HepG2 (cell line): ENCODE measurements around the gene CES5A. TPM values are rescaled to one million over a fixed set of nuclear protein-coding genes. Genes with fewer than 3 reads are reported as not detected.
A peak's percentile ranks its signal among the peaks of the same experiment; 100 is the strongest.

ENCODE experiments used
- ATAC-seq: fragments of 200-7000 bp; cut with Tn5 transposase; 3 replicates; pipeline ENCODE4 v1.9.1; 2020; ENCODE audit warnings: mild to moderate bottlenecking, moderate library complexity
- BruUV-seq: library from RNA; stranded (reverse); fragments of 400-500 nt; replicated peaks from 2 replicates; lab custom pipeline; 2021; lab: Mats Ljungman, UMichigan
- CTCF ChIA-PET: fragments of 300-600 bp; formaldehyde crosslinking; extraction: SDS; loops from one replicate; lab custom pipeline; 2021; ENCODE audit warnings: low total read pairs, inconsistent platforms, low intra/inter-chr PET ratio; lab: Yijun Ruan, JAX
- POLR2A ChIA-PET: fragments of 350-600 bp; sonication (Branson Sonifier 250); formaldehyde crosslinking; loops from one replicate; lab custom pipeline; 2020; ENCODE audit warnings: antibody characterized with exemption, inconsistent platforms; lab: Yijun Ruan, JAX
- DNase-seq: peaks from one replicate; pipeline ENCODE4 v3.0.0-alpha.2; 2015; ENCODE audit warnings: low spot score
- FAIRE-seq: peaks from 3 replicates; lab custom pipeline; 2011; peaks lifted over from hg19 to GRCh38; lab: Jason Lieb, UNC
- H2AFZ ChIP-seq: one replicate; pipeline ENCODE4 v1.6.1; 2011; ENCODE audit warnings: low read length, inconsistent platforms
- H3K27ac ChIP-seq: fragments of 300-600 bp; 3 replicates; pipeline ENCODE4 v1.8.0; 2011; ENCODE audit warnings: mixed run types, mild to moderate bottlenecking, mixed read lengths, low read length, inconsistent platforms; ENCODE audit not compliant: insufficient read depth; ENCODE audit errors: extremely low read length
- H3K27me3 ChIP-seq, 2 experiments: fragments of 200-600 bp in 1 of 2; 2 replicates in 1 of 2; 3 replicates in 1 of 2; pipeline versions ENCODE4 v1.6.0 to v1.8.0; 2011; ENCODE audit warnings: low read length in 2 of 2, mild to moderate bottlenecking in 2 of 2, moderate library complexity in 2 of 2, inconsistent platforms in 1 of 2; ENCODE audit not compliant: insufficient read depth in 2 of 2, control insufficient read depth in 1 of 2
- H3K36me3 ChIP-seq, 2 experiments: fragments of 200-600 bp in 1 of 2; replicated peaks in 1 of 2; 2 replicates in 1 of 2; 3 replicates in 1 of 2; pipeline versions ENCODE4 v1.5.1 to v1.8.0; 2011; ENCODE audit warnings: low read length in 2 of 2, inconsistent platforms in 1 of 2; ENCODE audit not compliant: insufficient read depth in 2 of 2, control insufficient read depth in 1 of 2
- H3K4me1 ChIP-seq: 2 replicates; pipeline ENCODE4 v1.5.1; 2012; ENCODE audit warnings: low read length, inconsistent platforms; ENCODE audit not compliant: insufficient read depth
- H3K4me2 ChIP-seq: 2 replicates; pipeline ENCODE4 v1.6.0; 2011; ENCODE audit warnings: low read depth, low read length, inconsistent platforms
- H3K4me3 ChIP-seq, 3 experiments: fragments of 200-600 bp in 1 of 3; sonication (generic), shearing (Covaris generic) in 1 of 3; replicated peaks in 1 of 3; 2 replicates each; pipeline ENCODE4 v1.5.1; 2011 to 2016; ENCODE audit warnings: low read length in 3 of 3, inconsistent platforms in 2 of 3, low read depth in 2 of 3, mild to moderate bottlenecking in 2 of 3, control low read depth in 1 of 3, mixed read lengths in 1 of 3; ENCODE audit not compliant: insufficient read depth in 1 of 3
- H3K79me2 ChIP-seq: one replicate; pipeline ENCODE4 v1.6.1; 2011; ENCODE audit warnings: low read length, inconsistent platforms; ENCODE audit not compliant: insufficient read depth
- H3K9ac ChIP-seq: 2 replicates; pipeline ENCODE4 v1.6.0; 2011; ENCODE audit warnings: mild to moderate bottlenecking, low read depth, low read length, inconsistent platforms; ENCODE audit not compliant: insufficient read depth
- H3K9me3 ChIP-seq: 2 replicates; pipeline ENCODE4 v1.5.1; 2012; ENCODE audit warnings: mild to moderate bottlenecking, low read length
- H4K20me1 ChIP-seq: 2 replicates; pipeline ENCODE4 v1.6.0; 2011; ENCODE audit warnings: inconsistent platforms, mild to moderate bottlenecking, low read length, moderate library complexity; ENCODE audit not compliant: insufficient read depth
- ARHGAP35 ChIP-seq: sonication (generic); formaldehyde crosslinking; IDR thresholded peaks from 2 replicates; pipeline ENCODE4 v1.9.0; 2022; ENCODE audit warnings: mild to moderate bottlenecking, inconsistent platforms, moderate library complexity, missing genetic modification reagents, borderline replicate concordance
- CREM ChIP-seq, 2 experiments: sonication (generic) in 1 of 2; formaldehyde crosslinking in 1 of 2; IDR thresholded peaks; 2 replicates each; pipeline versions ENCODE4 v1.4.0 to v1.6.1; 2016 to 2020; ENCODE audit warnings: antibody characterized with exemption in 1 of 2, mild to moderate bottlenecking in 1 of 2, missing genetic modification reagents in 1 of 2
- MAF1 ChIP-seq: sonication (generic); formaldehyde crosslinking; IDR thresholded peaks from 2 replicates; pipeline ENCODE4 v1.5.0; 2020; ENCODE audit warnings: missing genetic modification reagents, borderline replicate concordance
- NFE2 ChIP-seq: sonication (generic); formaldehyde crosslinking; IDR thresholded peaks from 2 replicates; pipeline ENCODE4 v1.4.0; 2020; ENCODE audit warnings: missing genetic modification reagents
- NFE2L2 ChIP-seq: fragments of 150-350 bp; IDR thresholded peaks from 2 replicates; pipeline ENCODE4 v1.6.1; 2014; ENCODE audit warnings: low read length
- RAD21 ChIP-seq: fragments of 450-650 bp; formaldehyde crosslinking; IDR thresholded peaks from 2 replicates; pipeline ENCODE4 v1.5.0; 2020; ENCODE audit warnings: mild to moderate bottlenecking
- SMC3 ChIP-seq: IDR thresholded peaks from 2 replicates; pipeline ENCODE4 v1.6.1; 2011; ENCODE audit warnings: low read length, improper control_type of control experiment
- WGBS: methylation state at CpG from one replicate; pipeline ENCODE4 v1.1.6; 2017; ENCODE audit warnings: low lambda C conversion rate; 5-methylcytosine and 5-hydroxymethylcytosine counted together
- in situ Hi-C: cut with HindIII; loops from 2 replicates; pipeline ENCODE4 v1.10.0; 2017; ENCODE audit warnings: low pct_unique_long_range_greater_than_20kb; ENCODE audit not compliant: extremely low pct_ligation_motif_present
- intact Hi-C: fragments of 100-400 bp; cut with micrococcal nuclease; formaldehyde crosslinking; loops from one replicate; pipeline ENCODE4 v1.10.0; 2022; ENCODE audit not compliant: unreplicated experiment
- polyA plus RNA-seq, 8 experiments: library from polyadenylated mRNA; depleted of rRNA in 3 of 8; stranded (reverse) in 7 of 8; unstranded in 1 of 8; fragments of >200 nt; fragmentation: Illumina TruSeq in 4 of 8; extraction: Trizol in 4 of 8; gene quantifications; 2 replicates each; pipeline versions ENCODE4 v1.2.1 to v1.2.3, GENCODE V29; 2011 to 2016; ENCODE audit warnings: low read depth in 4 of 8, missing spikeins in 1 of 8, mixed read lengths in 1 of 8; ENCODE audit not compliant: insufficient read depth in 1 of 8
- total RNA-seq, 5 experiments: library from RNA; depleted of rRNA; stranded (reverse); fragments of >200 nt; fragmentation: Illumina TruSeq; extraction: Trizol; gene quantifications; 2 replicates each; pipeline ENCODE4 v1.2.3, GENCODE V29; 2016; ENCODE audit warnings: low read depth in 1 of 5
- TF ChIP-seq, protein P1 (sequence below), 2 experiments: IDR thresholded peaks; 2 replicates each; pipeline ENCODE4 v1.6.1; 2011 to 2012; ENCODE audit warnings: low read length in 2 of 2, borderline replicate concordance in 1 of 2, low read depth in 1 of 2, mild to moderate bottlenecking in 1 of 2, moderate library complexity in 1 of 2
- TF ChIP-seq, protein P2 (sequence below): sonication (generic); formaldehyde crosslinking; IDR thresholded peaks from 2 replicates; pipeline ENCODE4 v1.4.0; 2020; ENCODE audit warnings: missing genetic modification reagents
- TF ChIP-seq, protein P3 (sequence below): sonication (generic); formaldehyde crosslinking; IDR thresholded peaks from 2 replicates; pipeline ENCODE4 v1.4.0; 2020; ENCODE audit warnings: missing genetic modification reagents, mild to moderate bottlenecking, borderline replicate concordance
- TF ChIP-seq, protein P4 (sequence below): sonication (generic); formaldehyde crosslinking; IDR thresholded peaks from 2 replicates; pipeline ENCODE4 v1.5.0; 2020; ENCODE audit warnings: mild to moderate bottlenecking, missing genetic modification reagents, moderate library complexity

The CES5A gene
- total and polyA plus RNA-seq, 2 of the 13 experiments (the other 11 are each of a cell fraction or from before 2014, with no cell fraction given) = not detected

- TF ChIP-seq, protein P1, sequence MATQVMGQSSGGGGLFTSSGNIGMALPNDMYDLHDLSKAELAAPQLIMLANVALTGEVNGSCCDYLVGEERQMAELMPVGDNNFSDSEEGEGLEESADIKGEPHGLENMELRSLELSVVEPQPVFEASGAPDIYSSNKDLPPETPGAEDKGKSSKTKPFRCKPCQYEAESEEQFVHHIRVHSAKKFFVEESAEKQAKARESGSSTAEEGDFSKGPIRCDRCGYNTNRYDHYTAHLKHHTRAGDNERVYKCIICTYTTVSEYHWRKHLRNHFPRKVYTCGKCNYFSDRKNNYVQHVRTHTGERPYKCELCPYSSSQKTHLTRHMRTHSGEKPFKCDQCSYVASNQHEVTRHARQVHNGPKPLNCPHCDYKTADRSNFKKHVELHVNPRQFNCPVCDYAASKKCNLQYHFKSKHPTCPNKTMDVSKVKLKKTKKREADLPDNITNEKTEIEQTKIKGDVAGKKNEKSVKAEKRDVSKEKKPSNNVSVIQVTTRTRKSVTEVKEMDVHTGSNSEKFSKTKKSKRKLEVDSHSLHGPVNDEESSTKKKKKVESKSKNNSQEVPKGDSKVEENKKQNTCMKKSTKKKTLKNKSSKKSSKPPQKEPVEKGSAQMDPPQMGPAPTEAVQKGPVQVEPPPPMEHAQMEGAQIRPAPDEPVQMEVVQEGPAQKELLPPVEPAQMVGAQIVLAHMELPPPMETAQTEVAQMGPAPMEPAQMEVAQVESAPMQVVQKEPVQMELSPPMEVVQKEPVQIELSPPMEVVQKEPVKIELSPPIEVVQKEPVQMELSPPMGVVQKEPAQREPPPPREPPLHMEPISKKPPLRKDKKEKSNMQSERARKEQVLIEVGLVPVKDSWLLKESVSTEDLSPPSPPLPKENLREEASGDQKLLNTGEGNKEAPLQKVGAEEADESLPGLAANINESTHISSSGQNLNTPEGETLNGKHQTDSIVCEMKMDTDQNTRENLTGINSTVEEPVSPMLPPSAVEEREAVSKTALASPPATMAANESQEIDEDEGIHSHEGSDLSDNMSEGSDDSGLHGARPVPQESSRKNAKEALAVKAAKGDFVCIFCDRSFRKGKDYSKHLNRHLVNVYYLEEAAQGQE (IDR thresholded peaks at IDR 0.05; ENCODE audit: borderline replicate concordance in 1 of 2, low read depth in 1 of 2, low read length in 2 of 2) = no peak
- TF ChIP-seq, protein P2, sequence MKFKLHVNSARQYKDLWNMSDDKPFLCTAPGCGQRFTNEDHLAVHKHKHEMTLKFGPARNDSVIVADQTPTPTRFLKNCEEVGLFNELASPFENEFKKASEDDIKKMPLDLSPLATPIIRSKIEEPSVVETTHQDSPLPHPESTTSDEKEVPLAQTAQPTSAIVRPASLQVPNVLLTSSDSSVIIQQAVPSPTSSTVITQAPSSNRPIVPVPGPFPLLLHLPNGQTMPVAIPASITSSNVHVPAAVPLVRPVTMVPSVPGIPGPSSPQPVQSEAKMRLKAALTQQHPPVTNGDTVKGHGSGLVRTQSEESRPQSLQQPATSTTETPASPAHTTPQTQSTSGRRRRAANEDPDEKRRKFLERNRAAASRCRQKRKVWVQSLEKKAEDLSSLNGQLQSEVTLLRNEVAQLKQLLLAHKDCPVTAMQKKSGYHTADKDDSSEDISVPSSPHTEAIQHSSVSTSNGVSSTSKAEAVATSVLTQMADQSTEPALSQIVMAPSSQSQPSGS (CRISPR knock-in tag) = no peak
- TF ChIP-seq CREM (IDR thresholded peaks at IDR 0.05) = no peak
- TF ChIP-seq CREM (CRISPR knock-in tag; IDR thresholded peaks at IDR 0.05) = no peak
Measured at GRCh38 chr16:55843105-55843395, 32.1 kb downstream of the CES5A start (continued).

GRCh38 chr16:55842369-55843104 is 32.6 kb downstream of the CES5A start:
- ATAC-seq (peak; percentile 86), DNase-seq (peak; percentile 56), FAIRE-seq (peak; percentile 96)
- Histone ChIP-seq H3K27ac (no peak overlapping the region), H3K4me3 (no peak overlapping the region), H3K9me3 (no peaks in the 10 kb centered on the region), H3K9ac (no peak overlapping the region), H2AFZ (no peak overlapping the region), H3K4me2 (no peak overlapping the region), H3K79me2 (no peaks in the 10 kb centered on the region), H3K27me3 (peaks cover 2 to 12% of the 10 kb centered on the region in 2 experiments; a peak in 4 of 5 replicates), H3K36me3 (no peaks in the 10 kb centered on the region), H4K20me1 (no peaks in the 10 kb centered on the region), H3K4me1 (peaks cover 6% of the 10 kb centered on the region; the same call in 1 of the 2 replicates)
- WGBS = 31% methylated on average over 11 of the region's 11 CpGs
- BruUV-seq = no TSS peak
- POLR2A ChIA-PET = interaction anchor here (1.0 kb wide), 1 partner anchor 9 kb away, joined by 3 read pairs; no protein-coding TSS in a partner anchor
- in situ Hi-C loops = loop anchor here (5.0 kb wide), 2 partner anchors 130 to 375 kb away; no protein-coding TSS in a partner anchor
- intact Hi-C loops = loop anchor here (1.0 kb wide), 2 partner anchors 130 to 377 kb away; no protein-coding TSS in a partner anchor
- CTCF ChIA-PET = interaction anchor here (0.8 to 4.7 kb wide), 4 partner anchors 128 to 378 kb away, joined by 3 to 83 read pairs (median 20); no protein-coding TSS in a partner anchor
- TF ChIP-seq NFE2 (CRISPR knock-in tag) (no peak), RAD21 (peak; percentile 76), NFE2L2 (no peak), MAF1 (CRISPR knock-in tag) (no peak), ARHGAP35 (CRISPR knock-in tag) (no peak), SMC3 (peak; percentile 87)
- TF ChIP-seq, protein P3, sequence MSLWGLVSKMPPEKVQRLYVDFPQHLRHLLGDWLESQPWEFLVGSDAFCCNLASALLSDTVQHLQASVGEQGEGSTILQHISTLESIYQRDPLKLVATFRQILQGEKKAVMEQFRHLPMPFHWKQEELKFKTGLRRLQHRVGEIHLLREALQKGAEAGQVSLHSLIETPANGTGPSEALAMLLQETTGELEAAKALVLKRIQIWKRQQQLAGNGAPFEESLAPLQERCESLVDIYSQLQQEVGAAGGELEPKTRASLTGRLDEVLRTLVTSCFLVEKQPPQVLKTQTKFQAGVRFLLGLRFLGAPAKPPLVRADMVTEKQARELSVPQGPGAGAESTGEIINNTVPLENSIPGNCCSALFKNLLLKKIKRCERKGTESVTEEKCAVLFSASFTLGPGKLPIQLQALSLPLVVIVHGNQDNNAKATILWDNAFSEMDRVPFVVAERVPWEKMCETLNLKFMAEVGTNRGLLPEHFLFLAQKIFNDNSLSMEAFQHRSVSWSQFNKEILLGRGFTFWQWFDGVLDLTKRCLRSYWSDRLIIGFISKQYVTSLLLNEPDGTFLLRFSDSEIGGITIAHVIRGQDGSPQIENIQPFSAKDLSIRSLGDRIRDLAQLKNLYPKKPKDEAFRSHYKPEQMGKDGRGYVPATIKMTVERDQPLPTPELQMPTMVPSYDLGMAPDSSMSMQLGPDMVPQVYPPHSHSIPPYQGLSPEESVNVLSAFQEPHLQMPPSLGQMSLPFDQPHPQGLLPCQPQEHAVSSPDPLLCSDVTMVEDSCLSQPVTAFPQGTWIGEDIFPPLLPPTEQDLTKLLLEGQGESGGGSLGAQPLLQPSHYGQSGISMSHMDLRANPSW (CRISPR knock-in tag) = no peak
- TF ChIP-seq, protein P4, sequence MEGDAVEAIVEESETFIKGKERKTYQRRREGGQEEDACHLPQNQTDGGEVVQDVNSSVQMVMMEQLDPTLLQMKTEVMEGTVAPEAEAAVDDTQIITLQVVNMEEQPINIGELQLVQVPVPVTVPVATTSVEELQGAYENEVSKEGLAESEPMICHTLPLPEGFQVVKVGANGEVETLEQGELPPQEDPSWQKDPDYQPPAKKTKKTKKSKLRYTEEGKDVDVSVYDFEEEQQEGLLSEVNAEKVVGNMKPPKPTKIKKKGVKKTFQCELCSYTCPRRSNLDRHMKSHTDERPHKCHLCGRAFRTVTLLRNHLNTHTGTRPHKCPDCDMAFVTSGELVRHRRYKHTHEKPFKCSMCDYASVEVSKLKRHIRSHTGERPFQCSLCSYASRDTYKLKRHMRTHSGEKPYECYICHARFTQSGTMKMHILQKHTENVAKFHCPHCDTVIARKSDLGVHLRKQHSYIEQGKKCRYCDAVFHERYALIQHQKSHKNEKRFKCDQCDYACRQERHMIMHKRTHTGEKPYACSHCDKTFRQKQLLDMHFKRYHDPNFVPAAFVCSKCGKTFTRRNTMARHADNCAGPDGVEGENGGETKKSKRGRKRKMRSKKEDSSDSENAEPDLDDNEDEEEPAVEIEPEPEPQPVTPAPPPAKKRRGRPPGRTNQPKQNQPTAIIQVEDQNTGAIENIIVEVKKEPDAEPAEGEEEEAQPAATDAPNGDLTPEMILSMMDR (CRISPR knock-in tag) = peak; percentile 85
